Upper lobe of left lung (tissue), 6 donors: ENCODE measurements around the gene BEST3. TPM values are rescaled to one million over a fixed set of nuclear protein-coding genes. Genes with fewer than 3 reads are reported as not detected.

Source experiments
- ATAC-seq, 2 donors: fragments of 200-7000 bp; cut with Tn5 transposase; one replicate each; pipeline ENCODE4 v1.9.1; 2022; ENCODE audit warnings: mild to moderate bottlenecking in 2 of 2, moderate library complexity in 2 of 2; ENCODE audit not compliant: low FRiP score in 2 of 2
- DNase-seq, 2 donors: peaks; one replicate each; pipeline ENCODE4 v3.0.0-alpha.2; 2019 to 2020
- H3K27ac ChIP-seq, 4 donors: fragments of 200-600 bp; sonication (generic); one replicate each; pipeline ENCODE4 v1.5.1; 2016 to 2019
- H3K27me3 ChIP-seq, 4 donors: fragments of 200-600 bp; sonication (generic); one replicate each; pipeline ENCODE4 v1.5.1; 2017 to 2019
- H3K36me3 ChIP-seq, 4 donors: fragments of 200-600 bp; sonication (generic); one replicate each; pipeline ENCODE4 v1.5.1; 2016 to 2019
- H3K4me1 ChIP-seq, 4 donors: fragments of 200-600 bp; sonication (generic); one replicate each; pipeline ENCODE4 v1.5.1; 2018 to 2019
- H3K4me3 ChIP-seq, 4 donors: fragments of 200-600 bp; sonication (generic); one replicate each; pipeline ENCODE4 v1.5.1; 2017 to 2019; ENCODE audit warnings: mild to moderate bottlenecking in 2 of 4, moderate library complexity in 1 of 4
- H3K9me3 ChIP-seq, 4 donors: fragments of 200-600 bp; sonication (generic); one replicate each; pipeline ENCODE4 v1.5.1; 2018 to 2019
- EP300 ChIP-seq, 4 donors: sonication (generic); formaldehyde crosslinking; IDR thresholded peaks; one replicate each; pipeline ENCODE4 v1.5.1; 2017; ENCODE audit warnings: antibody characterized with exemption in 4 of 4, control low read depth in 2 of 4
- POLR2A ChIP-seq, 4 donors: fragments of 450-650 bp; IDR thresholded peaks; one replicate each; pipeline ENCODE4 v1.5.1; 2016 to 2017; ENCODE audit warnings: antibody characterized with exemption in 4 of 4, mild to moderate bottlenecking in 2 of 4
- POLR2AphosphoS5 ChIP-seq, 2 donors: sonication (generic); formaldehyde crosslinking; IDR thresholded peaks; one replicate each; pipeline ENCODE4 v1.5.1; 2017; ENCODE audit warnings: antibody characterized with exemption in 2 of 2
- WGBS, 2 donors: methylation state at CpG; one replicate each; pipeline ENCODE4 v1.1.5; 2017 to 2018; 5-methylcytosine and 5-hydroxymethylcytosine counted together
- total RNA-seq, 6 donors: library from RNA; depleted of rRNA in 4 of 6; stranded (reverse); fragments of >200 nt in 4 of 6; gene quantifications; one replicate each; pipeline versions ENCODE4 v1.1.0 to v1.2.1, GENCODE V29; 2016 to 2021
- TF ChIP-seq, protein P1 (sequence below), 6 experiments: fragments of 450-650 bp in 4 of 6; fragments of 200-600 bp in 2 of 6; sonication (generic) in 2 of 6; IDR thresholded peaks; one replicate each; pipeline ENCODE4 v1.5.1; 2016 to 2019; ENCODE audit warnings: antibody characterized with exemption in 6 of 6
- donor health status: DM: no; HTN: no; CAD: no; lungs with moderate emphysema.
- donor health status: DM: no; HTN: yes; CAD: no; lungs with severe emphysema.

The BEST3 gene
- total RNA-seq, 6 donors from 2014 or later = not detected

DNA sequence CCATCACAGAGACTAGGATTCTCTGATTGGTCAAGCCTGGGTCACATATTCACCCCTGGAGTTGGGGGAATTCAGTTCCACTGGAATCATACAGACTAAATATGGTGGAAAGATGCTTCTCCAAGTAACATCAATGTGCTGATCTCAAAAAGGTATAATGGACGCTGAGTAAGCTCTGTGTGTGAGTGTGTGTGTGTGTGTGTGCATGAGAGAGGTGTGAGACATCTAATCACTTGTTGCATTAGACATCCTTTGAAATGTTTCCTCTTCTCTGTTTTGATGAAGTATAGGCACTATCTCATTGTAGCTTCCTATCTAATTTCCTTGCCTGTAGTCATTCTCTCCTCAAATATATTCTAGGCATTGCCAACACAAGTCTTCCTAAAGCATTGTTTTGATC is 34.5 kb upstream of the BEST3 start:
- Histone ChIP-seq H3K4me3 (no peak overlapping the region), H3K36me3 (no peaks in the 10 kb centered on the region), H3K4me1 (peaks cover 0 to 6% (median 0%) of the 10 kb centered on the region in 4 donors), H3K27ac (no peak overlapping the region), H3K27me3 (no peaks in the 10 kb centered on the region), H3K9me3 (no peaks in the 10 kb centered on the region)
- no peak for TF ChIP-seq POLR2A (IDR thresholded peaks at IDR 0.05)
- TF ChIP-seq, protein P1, sequence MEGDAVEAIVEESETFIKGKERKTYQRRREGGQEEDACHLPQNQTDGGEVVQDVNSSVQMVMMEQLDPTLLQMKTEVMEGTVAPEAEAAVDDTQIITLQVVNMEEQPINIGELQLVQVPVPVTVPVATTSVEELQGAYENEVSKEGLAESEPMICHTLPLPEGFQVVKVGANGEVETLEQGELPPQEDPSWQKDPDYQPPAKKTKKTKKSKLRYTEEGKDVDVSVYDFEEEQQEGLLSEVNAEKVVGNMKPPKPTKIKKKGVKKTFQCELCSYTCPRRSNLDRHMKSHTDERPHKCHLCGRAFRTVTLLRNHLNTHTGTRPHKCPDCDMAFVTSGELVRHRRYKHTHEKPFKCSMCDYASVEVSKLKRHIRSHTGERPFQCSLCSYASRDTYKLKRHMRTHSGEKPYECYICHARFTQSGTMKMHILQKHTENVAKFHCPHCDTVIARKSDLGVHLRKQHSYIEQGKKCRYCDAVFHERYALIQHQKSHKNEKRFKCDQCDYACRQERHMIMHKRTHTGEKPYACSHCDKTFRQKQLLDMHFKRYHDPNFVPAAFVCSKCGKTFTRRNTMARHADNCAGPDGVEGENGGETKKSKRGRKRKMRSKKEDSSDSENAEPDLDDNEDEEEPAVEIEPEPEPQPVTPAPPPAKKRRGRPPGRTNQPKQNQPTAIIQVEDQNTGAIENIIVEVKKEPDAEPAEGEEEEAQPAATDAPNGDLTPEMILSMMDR (IDR thresholded peaks at IDR 0.05) = no peak
- TF ChIP-seq EP300 (IDR thresholded peaks at IDR 0.05) = no peak
- TF ChIP-seq POLR2AphosphoS5 (IDR thresholded peaks at IDR 0.05) = no peak
- ATAC-seq (no peak), DNase-seq (no peak)
- 74 to 86% methylated on average over 1 of the region's 1 CpG for WGBS, 2 donors

DNA sequence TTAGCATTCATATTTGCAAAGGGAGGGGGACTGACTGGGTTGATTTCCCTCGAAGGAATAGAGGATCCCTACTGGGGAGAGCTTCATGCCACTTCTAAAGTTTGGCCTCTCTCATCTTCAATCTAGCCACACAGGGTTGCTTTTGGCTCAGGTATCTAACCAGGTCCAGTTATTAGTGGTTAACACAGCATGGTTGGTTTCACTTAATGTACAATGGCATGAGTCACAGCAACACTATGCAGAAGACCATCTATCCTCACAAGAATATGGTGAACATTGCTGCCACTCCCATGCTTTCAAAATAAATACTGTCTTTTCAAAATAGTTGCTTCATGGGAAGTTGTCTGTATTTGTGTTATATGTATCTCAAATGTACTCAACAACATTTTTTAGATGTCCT is 33.0 kb upstream of the BEST3 start:
- Histone ChIP-seq H3K27ac (no peak overlapping the region), H3K9me3 (no peaks in the 10 kb centered on the region), H3K36me3 (no peaks in the 10 kb centered on the region), H3K4me1 (no peaks in the 10 kb centered on the region), H3K27me3 (no peaks in the 10 kb centered on the region), H3K4me3 (no peak overlapping the region)
- 38 to 55% methylated on average over 1 of the region's 1 CpG for WGBS, 2 donors
- DNase-seq = no peak
- no peak for ATAC-seq
- no peak for TF ChIP-seq POLR2AphosphoS5 (IDR thresholded peaks at IDR 0.05)
- TF ChIP-seq, protein P1 (IDR thresholded peaks at IDR 0.05) = no peak
- TF ChIP-seq EP300 (IDR thresholded peaks at IDR 0.05) = no peak
- TF ChIP-seq POLR2A (IDR thresholded peaks at IDR 0.05) = no peak

DNA sequence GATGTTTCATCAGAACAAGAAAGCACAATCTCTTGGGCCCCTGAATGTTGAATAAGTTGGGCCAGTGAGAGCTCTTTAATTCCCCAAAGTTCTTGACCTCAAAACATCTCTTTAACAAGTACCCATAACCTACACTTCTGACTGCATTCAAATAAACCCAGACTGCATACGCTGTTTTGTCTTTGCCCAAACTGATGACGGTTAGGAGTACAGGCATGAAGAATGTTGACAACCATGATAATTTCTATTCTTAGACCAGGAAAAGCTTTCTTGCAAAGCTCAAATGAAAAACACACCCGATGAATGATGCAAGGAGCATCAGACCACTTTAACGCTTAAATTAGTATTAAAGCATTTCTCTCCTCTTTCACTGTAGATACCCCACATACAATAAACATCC is 27.8 kb upstream of the BEST3 start:
- no peaks in the 10 kb centered on the region for H3K36me3 ChIP-seq
- no peak for ATAC-seq
- no peak overlapping the region for H3K4me3 ChIP-seq

DNA sequence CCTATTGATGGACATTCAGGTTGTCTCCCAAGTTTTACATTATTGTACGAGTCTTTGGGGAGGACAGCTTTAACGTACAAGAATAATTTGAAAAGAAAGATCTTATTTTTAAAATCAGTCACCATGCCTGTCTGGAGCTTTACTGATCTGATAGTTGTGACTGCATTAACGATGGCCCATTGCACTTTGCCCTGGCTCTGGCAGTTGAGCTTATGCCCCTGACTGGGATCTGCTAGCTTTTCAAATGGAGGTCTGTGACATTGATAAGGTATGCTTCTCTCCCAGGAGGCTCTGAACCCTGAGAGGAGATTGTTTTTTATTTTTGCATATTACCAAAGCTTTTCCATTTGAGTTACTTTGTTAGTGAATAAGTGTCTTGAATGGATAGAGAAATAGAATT is 21.6 kb upstream of the BEST3 start:
- H3K4me1 ChIP-seq = no peaks in the 10 kb centered on the region
- WGBS, 2 donors = 62 to 64% methylated on average over 3 of the region's 3 CpGs
- no peaks in the 10 kb centered on the region for H3K27me3 ChIP-seq
- ATAC-seq (no peak), DNase-seq (no peak)
- TF ChIP-seq, protein P1 (IDR thresholded peaks at IDR 0.05) = no peak
- TF ChIP-seq EP300 (IDR thresholded peaks at IDR 0.05) (no peak), POLR2AphosphoS5 (IDR thresholded peaks at IDR 0.05) (no peak), POLR2A (IDR thresholded peaks at IDR 0.05) (no peak)
- no peak overlapping the region for H3K4me3 ChIP-seq
- no peaks in the 10 kb centered on the region for H3K9me3 ChIP-seq
- no peak overlapping the region for H3K27ac ChIP-seq
- no peaks in the 10 kb centered on the region for H3K36me3 ChIP-seq

More for the DNA sequence above, 27.8 kb upstream of the BEST3 start:
- Histone ChIP-seq H3K9me3 (no peaks in the 10 kb centered on the region), H3K4me1 (no peaks in the 10 kb centered on the region), H3K27me3 (no peaks in the 10 kb centered on the region), H3K27ac (no peak overlapping the region)
- WGBS, 2 donors = 80 to 83% methylated on average over 4 of the region's 4 CpGs
- DNase-seq = no peak
- TF ChIP-seq POLR2AphosphoS5 (IDR thresholded peaks at IDR 0.05) (no peak), POLR2A (IDR thresholded peaks at IDR 0.05) (no peak)

DNA sequence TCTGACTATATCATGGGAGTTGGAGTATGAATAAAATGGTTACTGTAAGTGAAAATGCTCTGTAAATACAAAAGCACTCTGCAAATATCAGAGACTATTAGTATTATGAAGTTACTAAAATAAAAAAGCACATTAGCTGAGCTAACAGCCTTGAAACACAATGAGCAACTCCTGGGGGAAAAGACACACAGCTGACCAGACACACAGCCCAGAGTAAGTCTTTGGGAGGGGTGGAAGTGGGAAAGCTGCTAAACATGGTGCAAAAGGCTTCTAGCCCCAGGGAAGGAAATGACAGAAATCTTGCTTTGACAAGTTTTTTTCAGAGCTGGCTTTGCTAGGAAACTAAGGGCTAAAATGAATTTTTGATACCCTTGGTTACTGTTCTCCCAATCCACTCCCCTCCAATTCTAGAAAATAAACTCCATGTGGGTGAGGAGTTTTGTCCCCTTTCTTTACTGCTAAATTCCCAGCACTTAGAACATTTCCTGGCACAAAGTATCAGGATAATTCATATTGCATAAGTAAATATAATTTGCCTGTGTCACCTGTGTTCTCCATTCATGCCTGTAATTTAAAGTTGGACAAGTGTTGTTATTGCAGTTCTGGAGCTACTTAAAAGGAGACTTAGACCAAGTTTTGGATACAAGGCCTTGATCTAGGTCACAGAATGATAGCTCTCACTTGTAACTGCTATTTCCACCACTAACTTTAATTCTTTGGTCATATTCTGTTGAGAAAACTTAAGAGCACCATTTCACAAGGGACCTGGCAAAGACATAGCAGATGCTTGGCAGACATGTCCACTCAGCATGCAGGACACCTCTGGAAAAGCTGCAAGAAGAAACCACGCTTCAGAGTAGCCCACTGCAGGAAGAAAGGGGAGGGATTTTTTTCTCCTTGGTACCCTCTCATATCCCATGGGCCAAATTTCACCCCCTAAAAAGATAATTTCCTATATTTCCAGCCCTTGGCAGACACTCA is 20.5 kb upstream of the BEST3 start:
- no peak for ATAC-seq
- 29 to 46% methylated on average over 1 of the region's 1 CpG for WGBS, 2 donors
- no peaks in the 10 kb centered on the region for H3K27me3 ChIP-seq
- no peak for DNase-seq
- no peaks in the 10 kb centered on the region for H3K36me3 ChIP-seq
- H3K4me1 ChIP-seq = no peaks in the 10 kb centered on the region
- H3K9me3 ChIP-seq = no peaks in the 10 kb centered on the region
- no peak overlapping the region for H3K4me3 ChIP-seq
- H3K27ac ChIP-seq = no peak overlapping the region
- TF ChIP-seq, protein P1 (IDR thresholded peaks at IDR 0.05) = no peak
- TF ChIP-seq POLR2A (IDR thresholded peaks at IDR 0.05) (no peak), EP300 (IDR thresholded peaks at IDR 0.05) (no peak), POLR2AphosphoS5 (IDR thresholded peaks at IDR 0.05) (no peak)
